ENCODE results near the gene IGLON5.

IGLON5 gene

GRCh38 chr19:51339687-51340656, 28.5 kb downstream of the IGLON5 start:
- DNase-seq = peak; percentile 94

GRCh38 chr19:51341066-51341465, 29.6 kb downstream of the IGLON5 start:
- DNase-seq = no peak

GRCh38 chr19:51341976-51342580, 30.6 kb downstream of the IGLON5 start, which contains the start of gene VSIG10L:
Gene VSIG10L (minus strand): TSS chr19:51342139. CDS start chr19:51342124, 15 bp downstream.
- no peak for DNase-seq

GRCh38 chr19:51342631-51343569, 31.5 kb downstream of the IGLON5 start:
- no peak for DNase-seq

GRCh38 chr19:51345076-51345620, 33.7 kb downstream of the IGLON5 start:
- no peak for DNase-seq

GRCh38 chr19:51346742-51347141, 35.3 kb downstream of the IGLON5 start:
- DNase-seq = no peak

- no peak for DNase-seq
These were observed 35.9 kb downstream of the IGLON5 start for GRCh38 chr19:51347209-51347928.

GRCh38 chr19:51351266-51351990, 40.0 kb downstream of the IGLON5 start:
- DNase-seq = no peak

GRCh38 chr19:51352783-51353360, 41.4 kb downstream of the IGLON5 start:
- no peak for DNase-seq

GRCh38 chr19:51354103-51354741, 42.8 kb downstream of the IGLON5 start:
- DNase-seq = no peak

GRCh38 chr19:51354742-51355148, 43.3 kb downstream of the IGLON5 start:
- DNase-seq = peak; percentile 3

- no peak for DNase-seq
These were observed 44.8 kb downstream of the IGLON5 start for GRCh38 chr19:51356159-51356801.

- no peak for DNase-seq
These were observed 46.5 kb downstream of the IGLON5 start for GRCh38 chr19:51357952-51358351.

- no peak for DNase-seq
These were observed 47.9 kb downstream of the IGLON5 start for GRCh38 chr19:51359294-51359693.

- DNase-seq = no peak
These were observed 49.8 kb downstream of the IGLON5 start for GRCh38 chr19:51361239-51361638.

GRCh38 chr19:51364200-51365106, 53.0 kb downstream of the IGLON5 start:
- DNase-seq = no peak

- DNase-seq = no peak
These were observed 53.9 kb downstream of the IGLON5 start for GRCh38 chr19:51365211-51365964.

GRCh38 chr19:51365965-51366388, 54.5 kb downstream of the IGLON5 start, which contains the start of gene ETFB:
Gene ETFB (minus strand): TSS chr19:51366388. CDS start chr19:51366326, 62 bp downstream.
- no peak for DNase-seq
